Glutamatergic neuron (in vitro differentiated cells): ENCODE data around the gene STK16. TPM values are rescaled to one million over a fixed set of nuclear protein-coding genes. Genes with fewer than 3 reads are reported as not detected.

Source experiments
- DNase-seq: peaks from one replicate; pipeline ENCODE4 v3.0.0; 2022
- H3K27ac Mint-ChIP-seq: one replicate; pipeline ENCODE4 v1.8.0; 2020; ENCODE audit warnings: mild to moderate bottlenecking, mixed read lengths, inconsistent platforms; ENCODE audit not compliant: unreplicated experiment
- H3K27me3 Mint-ChIP-seq: one replicate; pipeline ENCODE4 v1.8.0; 2020; ENCODE audit warnings: mild to moderate bottlenecking, moderate library complexity, mixed read lengths, inconsistent platforms; ENCODE audit not compliant: unreplicated experiment
- H3K36me3 Mint-ChIP-seq: one replicate; pipeline ENCODE4 v1.8.0; 2020; ENCODE audit warnings: mild to moderate bottlenecking, mixed read lengths, inconsistent platforms; ENCODE audit not compliant: unreplicated experiment
- H3K4me1 Mint-ChIP-seq: one replicate; pipeline ENCODE4 v1.8.0; 2020; ENCODE audit warnings: mild to moderate bottlenecking, low read depth, mixed read lengths, inconsistent platforms; ENCODE audit not compliant: unreplicated experiment
- H3K4me3 Mint-ChIP-seq: one replicate; pipeline ENCODE4 v1.8.0; 2020; ENCODE audit warnings: mild to moderate bottlenecking, mixed read lengths, inconsistent platforms; ENCODE audit not compliant: unreplicated experiment
- H3K9me3 Mint-ChIP-seq: one replicate; pipeline ENCODE4 v1.8.0; 2020; ENCODE audit warnings: mild to moderate bottlenecking, moderate library complexity, mixed read lengths, inconsistent platforms; ENCODE audit not compliant: unreplicated experiment
- microRNA-seq: library from miRNA; unstranded; fragments of <30 nt; microRNA quantifications from one replicate; pipeline ENCODE4, GENCODE V29; 2020; ENCODE audit not compliant: unreplicated experiment
- total RNA-seq: library from RNA; stranded (reverse); fragmentation: NEBNext Ultra II Directional; extraction: Animal tissue kit (Norgen Biotek cat#: 25700); gene quantifications from one replicate; pipeline ENCODE4 v1.2.1, GENCODE V29; 2021; ENCODE audit not compliant: unreplicated experiment
- TF ChIP-seq, protein P1 (sequence below): fragments of 200-600 bp; sonication (generic); IDR thresholded peaks from one replicate; pipeline ENCODE4 v1.5.0; 2021; ENCODE audit not compliant: partially characterized antibody, unreplicated experiment

STK16 gene
- total RNA-seq, 1 donor from 2014 or later: 32.2 TPM

DNA sequence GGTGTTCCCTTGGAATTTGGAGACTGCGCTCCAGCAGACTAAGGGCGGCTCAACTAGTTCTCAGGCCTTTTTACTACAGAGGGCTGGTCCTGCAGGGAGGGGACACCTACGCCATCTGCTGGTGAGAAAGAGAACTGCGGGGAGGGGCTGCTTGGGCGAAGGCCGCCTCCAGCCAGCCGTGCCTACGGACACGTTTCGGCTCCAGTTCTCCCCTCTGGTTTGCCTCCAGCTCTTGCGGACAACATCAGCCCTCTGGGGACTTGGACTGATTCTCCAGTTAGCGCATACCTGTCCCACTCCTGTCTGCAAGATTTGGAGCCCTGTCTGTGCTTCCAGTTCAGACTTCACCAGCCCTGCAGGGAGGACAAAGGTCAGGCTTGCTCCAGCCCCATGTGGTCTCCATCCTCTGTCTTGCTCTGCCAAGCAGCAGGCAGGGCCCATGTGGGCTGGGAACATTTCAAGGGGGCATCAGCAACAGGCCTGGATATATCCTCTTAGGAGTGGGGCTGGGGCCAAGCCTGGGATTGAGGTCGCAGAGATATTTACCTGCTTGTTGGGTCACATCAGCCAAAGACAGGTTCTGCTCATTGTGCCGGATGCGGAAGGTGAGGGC, 53.6 kb downstream of the STK16 start:
- H3K9me3 Mint-ChIP-seq: peaks cover 8% of the 10 kb centered on the region
- peaks cover 14% of the 10 kb centered on the region for H3K27me3 Mint-ChIP-seq
- peaks cover 21% of the 10 kb centered on the region for H3K36me3 Mint-ChIP-seq
- no peak overlapping the region for H3K4me3 Mint-ChIP-seq
- peaks cover 7% of the 10 kb centered on the region for H3K4me1 Mint-ChIP-seq
- TF ChIP-seq, protein P1, sequence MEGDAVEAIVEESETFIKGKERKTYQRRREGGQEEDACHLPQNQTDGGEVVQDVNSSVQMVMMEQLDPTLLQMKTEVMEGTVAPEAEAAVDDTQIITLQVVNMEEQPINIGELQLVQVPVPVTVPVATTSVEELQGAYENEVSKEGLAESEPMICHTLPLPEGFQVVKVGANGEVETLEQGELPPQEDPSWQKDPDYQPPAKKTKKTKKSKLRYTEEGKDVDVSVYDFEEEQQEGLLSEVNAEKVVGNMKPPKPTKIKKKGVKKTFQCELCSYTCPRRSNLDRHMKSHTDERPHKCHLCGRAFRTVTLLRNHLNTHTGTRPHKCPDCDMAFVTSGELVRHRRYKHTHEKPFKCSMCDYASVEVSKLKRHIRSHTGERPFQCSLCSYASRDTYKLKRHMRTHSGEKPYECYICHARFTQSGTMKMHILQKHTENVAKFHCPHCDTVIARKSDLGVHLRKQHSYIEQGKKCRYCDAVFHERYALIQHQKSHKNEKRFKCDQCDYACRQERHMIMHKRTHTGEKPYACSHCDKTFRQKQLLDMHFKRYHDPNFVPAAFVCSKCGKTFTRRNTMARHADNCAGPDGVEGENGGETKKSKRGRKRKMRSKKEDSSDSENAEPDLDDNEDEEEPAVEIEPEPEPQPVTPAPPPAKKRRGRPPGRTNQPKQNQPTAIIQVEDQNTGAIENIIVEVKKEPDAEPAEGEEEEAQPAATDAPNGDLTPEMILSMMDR: peak; percentile 98
- peak overlapping the region; percentile 33 for H3K27ac Mint-ChIP-seq
- peak; percentile 96 for DNase-seq

DNA sequence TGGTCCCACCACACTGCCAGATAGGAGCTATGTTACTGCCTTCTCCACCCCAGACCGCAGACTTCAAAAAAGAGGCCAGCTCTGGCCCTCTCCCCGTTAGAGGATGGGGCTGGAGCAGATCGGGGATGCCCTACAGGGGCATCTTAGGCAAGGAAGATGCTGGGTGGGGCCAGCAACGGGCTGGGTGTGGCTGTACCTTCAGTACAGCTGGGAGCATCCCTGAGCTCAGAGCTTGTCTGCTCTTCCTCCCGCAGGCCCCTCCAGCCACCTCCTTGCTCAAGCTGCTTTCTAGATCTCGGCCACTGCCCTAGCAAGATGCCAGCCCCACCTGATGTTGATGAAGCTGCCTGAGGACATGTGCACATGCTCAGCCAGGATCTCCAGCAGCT, 54.1 kb downstream of the STK16 start:
- Mint-ChIP-seq H3K27me3 (peaks cover 10% of the 10 kb centered on the region), H3K9me3 (peaks cover 5% of the 10 kb centered on the region), H3K4me3 (no peak overlapping the region), H3K36me3 (peaks cover 21% of the 10 kb centered on the region), H3K4me1 (peaks cover 4% of the 10 kb centered on the region), H3K27ac (peak overlapping the region; percentile 33)
- no peak for DNase-seq
- TF ChIP-seq, protein P1: no peak

Small RNA genes within 50 kb of the gene (microRNA-seq; reads per million reads assigned to microRNA genes)
- gene MIR153-1: not detected

Other genes starting within 250 kb of the STK16 start
- gene CFAP65, start 204.0 kb upstream of the STK16 start, total RNA-seq: 1.1 TPM
- not detected for gene IHH, start 184.6 kb upstream of the STK16 start, total RNA-seq
- gene NHEJ1, start 84.7 kb upstream of the STK16 start, total RNA-seq: 24.8 TPM
- gene SLC23A3, start 75.5 kb upstream of the STK16 start, total RNA-seq: 1.1 TPM
- 61.5 TPM for gene CNPPD1, start 68.6 kb upstream of the STK16 start, total RNA-seq
- 167 TPM for gene RETREG2, start 67.2 kb upstream of the STK16 start, total RNA-seq
- gene ZFAND2B, start 38.7 kb upstream of the STK16 start, total RNA-seq: 49.5 TPM
- gene ABCB6, start 26.5 kb upstream of the STK16 start, total RNA-seq: 49.4 TPM
- 80.4 TPM for gene ATG9A, start 15.8 kb upstream of the STK16 start, total RNA-seq
- gene ANKZF1, start 15.7 kb upstream of the STK16 start, total RNA-seq: 95.8 TPM
- 6.2 TPM for gene GLB1L, start within 50 bp of the STK16 start, total RNA-seq
- not detected for gene TUBA4B, start 7.8 kb downstream of the STK16 start, total RNA-seq
- 27.5 TPM for gene TUBA4A, start 8.4 kb downstream of the STK16 start, total RNA-seq
- gene DNAJB2, start 33.9 kb downstream of the STK16 start, total RNA-seq: 124 TPM
- 104 TPM for gene PTPRN, start 63.9 kb downstream of the STK16 start, total RNA-seq
- gene RESP18, start 87.3 kb downstream of the STK16 start, total RNA-seq: not detected
- gene DNPEP, start 142.4 kb downstream of the STK16 start, total RNA-seq: 19.8 TPM
- gene DES, start 172.9 kb downstream of the STK16 start, total RNA-seq: 1.3 TPM
- 92.9 TPM for gene SPEG, start 189.4 kb downstream of the STK16 start, total RNA-seq